Endodermal cell (in vitro differentiated cells): Measurements from ENCODE around the gene PIAS4. TPM values are rescaled to one million over a fixed set of nuclear protein-coding genes. Genes with fewer than 3 reads are reported as not detected.

ENCODE experiments used
- DNase-seq: peaks from one replicate; pipeline ENCODE4 v3.0.0-alpha.2; 2017
- H3K27ac ChIP-seq: 2 replicates; pipeline ENCODE4 v1.5.1; 2013; ENCODE audit warnings: mild to moderate bottlenecking, low read depth, low read length, moderate library complexity
- H3K27me3 ChIP-seq: 2 replicates; pipeline ENCODE4 v1.6.1; 2013; ENCODE audit warnings: mild to moderate bottlenecking, low read length, moderate library complexity; ENCODE audit not compliant: insufficient read depth, control insufficient read depth, poor library complexity, severe bottlenecking
- H3K36me3 ChIP-seq: 2 replicates; pipeline ENCODE4 v1.7.0; 2013; ENCODE audit warnings: mild to moderate bottlenecking, low read length, moderate library complexity; ENCODE audit not compliant: control insufficient read depth, insufficient read depth
- H3K4me1 ChIP-seq: one replicate; pipeline ENCODE4 v1.7.0; 2013; ENCODE audit warnings: low read length; ENCODE audit not compliant: control insufficient read depth, insufficient read depth
- H3K4me3 ChIP-seq: 2 replicates; pipeline ENCODE4 v1.5.1; 2013; ENCODE audit warnings: mild to moderate bottlenecking, low read length, moderate library complexity
- H3K9ac ChIP-seq: 2 replicates; pipeline ENCODE4 v1.6.1; 2013; ENCODE audit warnings: mild to moderate bottlenecking, low read length, moderate library complexity; ENCODE audit not compliant: poor library complexity, severe bottlenecking; ENCODE audit errors: extremely low read depth
- H3K9me3 ChIP-seq: 2 replicates; pipeline ENCODE4 v1.6.1; 2013; ENCODE audit warnings: mild to moderate bottlenecking, low read length, moderate library complexity; ENCODE audit not compliant: control insufficient read depth
- H3K27ac Mint-ChIP-seq: 2 replicates; pipeline ENCODE4 v1.8.0; 2020; ENCODE audit warnings: mixed read lengths
- H3K27me3 Mint-ChIP-seq: 2 replicates; pipeline ENCODE4 v1.8.0; 2021; ENCODE audit warnings: mild to moderate bottlenecking, mixed read lengths; ENCODE audit not compliant: insufficient read depth
- H3K36me3 Mint-ChIP-seq: 2 replicates; pipeline ENCODE4 v1.8.0; 2020; ENCODE audit warnings: low read depth, mixed read lengths
- H3K4me1 Mint-ChIP-seq: 2 replicates; pipeline ENCODE4 v1.8.0; 2020; ENCODE audit warnings: mixed read lengths
- H3K4me3 Mint-ChIP-seq: 2 replicates; pipeline ENCODE4 v1.8.0; 2020; ENCODE audit warnings: mild to moderate bottlenecking, moderate library complexity, mixed read lengths
- H3K9me3 Mint-ChIP-seq: 2 replicates; pipeline ENCODE4 v1.8.0; 2020; ENCODE audit warnings: mild to moderate bottlenecking, mixed read lengths
- CTCF ChIP-seq: fragments of 200-600 bp; sonication (generic); conservative IDR thresholded peaks from 2 replicates; pipeline ENCODE4 v1.5.0; 2021; ENCODE audit warnings: antibody characterized with exemption, mild to moderate bottlenecking
- WGBS, 2 experiments: methylation state at CpG; one replicate each; pipeline versions ENCODE4 v1.1.5 to v1.1.7; 2013; ENCODE audit warnings: missing lambda C conversion rate in 2 of 2, mixed read lengths in 1 of 2; ENCODE audit not compliant: insufficient coverage in 1 of 2, insufficient read length in 1 of 2; 5-methylcytosine and 5-hydroxymethylcytosine counted together
- long read RNA-seq, 4 experiments: library from polyadenylated mRNA in 2 of 4; library from RNA in 1 of 4; library from capped mRNA in 1 of 4; stranded (forward) in 3 of 4; unstranded in 1 of 4; transcript quantifications; one replicate each; pipeline ENCODE4 v2.0.0, GENCODE V29; 2020 to 2021; ENCODE audit warnings: inconsistent platforms in 1 of 4
- polyA plus RNA-seq, 2 experiments: library from polyadenylated mRNA; stranded (reverse); fragments of 50-300 nt; gene quantifications; one replicate each; pipeline ENCODE4 v1.2.3, GENCODE V29; 2013
- total RNA-seq, 2 donors: library from RNA; stranded (reverse); fragmentation: NEBNext Ultra II Directional in 1 of 2; extraction: Animal tissue kit (Norgen Biotek cat#: 25700) in 1 of 2; gene quantifications; 2 replicates in 1 of 2; 3 replicates in 1 of 2; pipeline ENCODE4 v1.2.1, GENCODE V29; 2021

PIAS4 gene
- 10 to 100 TPM; 57.5 to 58.1 TPM for total RNA-seq
- polyA plus RNA-seq (2013, experiment 1 of 2), result 35.5 TPM
- 30.9 TPM for polyA plus RNA-seq (2013, experiment 2 of 2)
- long read RNA-seq, experiment 1, partial matches to known transcripts, result 16 of 19 reads
- long read RNA-seq, experiment 1, other reads (novel, unspliced or antisense), result 1 of 19 reads
- long read RNA-seq, experiment 2, transcript PIAS4-201 (11 exons, 3,159 nt), result major isoform, 40 of 48 reads
- long read RNA-seq, experiment 2, partial matches to known transcripts, result 6 of 48 reads
- long read RNA-seq, experiment 2, other reads (novel, unspliced or antisense), result 2 of 48 reads
- long read RNA-seq, experiment 3, transcript PIAS4-201 (11 exons, 3,159 nt), result major isoform, 181 of 196 reads
- long read RNA-seq, experiment 3, partial matches to known transcripts, result 8 of 196 reads
- long read RNA-seq, experiment 3, other reads (novel, unspliced or antisense), result 7 of 196 reads
- long read RNA-seq, experiment 4, transcript PIAS4-201 (11 exons, 3,159 nt), result major isoform, 7 of 15 reads
- long read RNA-seq, experiment 4, partial matches to known transcripts, result 3 of 15 reads
- long read RNA-seq, experiment 4, other reads (novel, unspliced or antisense), result 5 of 15 reads

- peak within 1 kb of the TSS; percentile 91 for H3K4me3 ChIP-seq
- peak within 1 kb of the TSS; percentile 76 for H3K27ac Mint-ChIP-seq
- WGBS, 2 experiments, result 0% methylated on average over 28 to 89 of the region's 91 CpGs
- peaks cover 3% of the 10 kb centered on the region for H3K36me3 Mint-ChIP-seq
- no peaks in the 10 kb centered on the region for H3K9me3 Mint-ChIP-seq
- H3K27ac ChIP-seq, result peak within 1 kb of the TSS; percentile 78
- peak within 1 kb of the TSS; percentile 84 for H3K4me3 Mint-ChIP-seq
- peak within 1 kb of the TSS; percentile 78 for H3K9ac ChIP-seq
- peak; percentile 99 for DNase-seq
- peak; percentile 36 for TF ChIP-seq CTCF
- H3K36me3 ChIP-seq, result no peaks in the 10 kb centered on the region
- H3K4me1 Mint-ChIP-seq, result peaks cover 12% of the 10 kb centered on the region
- no peaks in the 10 kb centered on the region for H3K27me3 ChIP-seq
- peaks cover 8% of the 10 kb centered on the region for H3K4me1 ChIP-seq
- H3K9me3 ChIP-seq, result no peaks in the 10 kb centered on the region
- no peaks in the 10 kb centered on the region for H3K27me3 Mint-ChIP-seq
Observed at GRCh38 chr19:4007021-4007835, at the start of gene PIAS4. Gene PIAS4, plus strand, starts transcription at chr19:4007736. Its CDS starts 25 bp downstream, at chr19:4007761.

DNA sequence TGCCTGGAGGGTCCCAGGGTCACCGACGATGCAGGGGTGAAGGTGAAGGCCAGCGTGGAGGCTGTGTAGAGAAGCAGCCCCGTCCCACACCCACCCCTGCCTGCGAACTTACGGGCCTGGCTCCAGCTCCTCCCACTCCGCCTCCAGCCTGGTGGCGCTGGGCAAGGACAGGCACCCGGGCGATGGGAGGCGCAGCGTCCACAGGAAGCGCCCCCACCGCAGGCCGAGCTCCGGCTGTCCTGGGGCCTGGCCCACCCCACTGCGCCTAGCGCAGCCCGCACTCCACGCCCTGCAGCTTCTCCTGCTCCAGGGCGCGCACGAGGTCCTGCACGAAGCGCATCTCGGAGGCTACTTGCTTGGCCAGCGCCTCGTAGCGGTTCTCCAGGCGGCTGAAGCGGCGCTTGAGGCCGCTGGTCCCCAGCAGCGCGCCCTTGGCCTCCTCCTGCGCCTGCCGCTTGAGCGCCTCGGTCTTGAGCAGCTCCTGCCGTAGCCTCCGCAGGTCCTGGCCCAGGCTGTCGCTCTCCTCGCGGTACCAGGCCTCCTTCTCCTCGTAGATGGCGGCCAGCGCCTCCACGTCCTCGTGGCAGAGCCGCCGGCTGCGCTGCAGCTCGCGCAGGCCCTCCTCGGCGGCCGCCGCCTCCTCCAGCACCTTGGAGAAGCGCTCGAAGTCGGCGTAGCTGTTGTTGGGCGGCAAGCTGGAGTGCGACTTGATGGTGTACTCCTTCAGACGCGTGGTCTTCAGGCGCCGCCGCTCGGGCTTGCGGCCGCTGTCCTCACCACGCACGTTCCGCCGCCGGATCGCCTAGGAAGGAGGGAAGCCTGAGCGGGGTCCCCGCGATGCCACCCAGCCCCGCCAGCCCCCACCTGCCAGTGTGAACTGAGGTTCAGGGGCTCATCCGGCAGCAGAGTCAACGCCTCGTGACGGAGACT, 48.4 kb upstream of the PIAS4 start:
- Mint-ChIP-seq H3K36me3 (peaks cover 38% of the 10 kb centered on the region), H3K27me3 (no peaks in the 10 kb centered on the region), H3K27ac (no peak overlapping the region), H3K4me3 (no peak overlapping the region), H3K4me1 (no peaks in the 10 kb centered on the region), H3K9me3 (no peaks in the 10 kb centered on the region)
- 97% methylated on average over 57 to 86 of the region's 86 CpGs for WGBS, 2 experiments
- Histone ChIP-seq H3K4me3 (no peak overlapping the region), H3K9ac (no peak overlapping the region), H3K4me1 (no peaks in the 10 kb centered on the region), H3K27me3 (no peaks in the 10 kb centered on the region), H3K9me3 (no peaks in the 10 kb centered on the region), H3K27ac (no peak overlapping the region), H3K36me3 (peaks cover 56% of the 10 kb centered on the region)
- DNase-seq, result peak; percentile 50
- TF ChIP-seq CTCF, result no peak

DNA sequence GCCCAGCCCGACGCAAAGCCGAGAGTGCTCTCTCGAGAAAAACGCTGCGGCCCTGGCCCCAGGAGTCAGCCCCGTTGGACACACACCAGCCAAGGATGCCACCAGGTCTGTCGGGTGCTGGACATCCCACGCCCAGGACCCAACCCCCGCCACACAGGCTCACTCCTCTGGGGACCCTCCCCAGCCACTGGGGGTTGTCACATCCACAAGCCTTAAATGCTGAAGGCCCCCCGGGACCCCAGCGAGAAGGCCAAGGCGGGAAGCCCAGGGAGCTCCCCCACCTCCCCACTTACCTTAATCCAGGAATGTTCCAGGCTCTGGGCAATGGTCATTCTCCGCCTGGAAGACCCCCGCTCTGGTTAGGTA, 47.8 kb upstream of the PIAS4 start:
- no peak overlapping the region for H3K27ac Mint-ChIP-seq
- no peaks in the 10 kb centered on the region for H3K27me3 Mint-ChIP-seq
- no peaks in the 10 kb centered on the region for H3K27me3 ChIP-seq
- peaks cover 41% of the 10 kb centered on the region for H3K36me3 Mint-ChIP-seq
- H3K27ac ChIP-seq, result no peak overlapping the region
- H3K9me3 ChIP-seq, result no peaks in the 10 kb centered on the region
- no peaks in the 10 kb centered on the region for H3K4me1 Mint-ChIP-seq
- H3K9me3 Mint-ChIP-seq, result no peaks in the 10 kb centered on the region
- no peak for TF ChIP-seq CTCF
- no peak for DNase-seq
- H3K4me3 ChIP-seq, result no peak overlapping the region
- no peak overlapping the region for H3K9ac ChIP-seq
- no peak overlapping the region for H3K4me3 Mint-ChIP-seq
- H3K4me1 ChIP-seq, result no peaks in the 10 kb centered on the region
- peaks cover 59% of the 10 kb centered on the region for H3K36me3 ChIP-seq
- 98 to 99% methylated on average over 7 to 15 of the region's 15 CpGs for WGBS, 2 experiments
